Stimulated activated CD4-positive, alpha-beta T cell treated with anti-CD3 and anti-CD28 coated beads, TNF-alpha, amount 100 ng/mL, for 48 hours (primary cell): Measurements from ENCODE around the gene CYP26B1.

Experiments used
- DNase-seq, 3 donors: peaks; one replicate each; pipeline ENCODE4 v3.0.0-alpha.2; 2020; ENCODE audit warnings: low read depth in 3 of 3

Gene CYP26B1, protein sequence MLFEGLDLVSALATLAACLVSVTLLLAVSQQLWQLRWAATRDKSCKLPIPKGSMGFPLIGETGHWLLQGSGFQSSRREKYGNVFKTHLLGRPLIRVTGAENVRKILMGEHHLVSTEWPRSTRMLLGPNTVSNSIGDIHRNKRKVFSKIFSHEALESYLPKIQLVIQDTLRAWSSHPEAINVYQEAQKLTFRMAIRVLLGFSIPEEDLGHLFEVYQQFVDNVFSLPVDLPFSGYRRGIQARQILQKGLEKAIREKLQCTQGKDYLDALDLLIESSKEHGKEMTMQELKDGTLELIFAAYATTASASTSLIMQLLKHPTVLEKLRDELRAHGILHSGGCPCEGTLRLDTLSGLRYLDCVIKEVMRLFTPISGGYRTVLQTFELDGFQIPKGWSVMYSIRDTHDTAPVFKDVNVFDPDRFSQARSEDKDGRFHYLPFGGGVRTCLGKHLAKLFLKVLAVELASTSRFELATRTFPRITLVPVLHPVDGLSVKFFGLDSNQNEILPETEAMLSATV

GRCh38 chr2:72147303-72147971, at the start of gene CYP26B1:
Gene CYP26B1 (minus strand): TSS chr2:72147862. CDS start chr2:72147834, 28 bp downstream.
- DNase-seq, result no peak

GRCh38 chr2:72193723-72194122, 46.1 kb upstream of the CYP26B1 start:
- no peak for DNase-seq

- DNase-seq, result no peak
Observed at GRCh38 chr2:72191441-72191840, 43.8 kb upstream of the CYP26B1 start.

DNA sequence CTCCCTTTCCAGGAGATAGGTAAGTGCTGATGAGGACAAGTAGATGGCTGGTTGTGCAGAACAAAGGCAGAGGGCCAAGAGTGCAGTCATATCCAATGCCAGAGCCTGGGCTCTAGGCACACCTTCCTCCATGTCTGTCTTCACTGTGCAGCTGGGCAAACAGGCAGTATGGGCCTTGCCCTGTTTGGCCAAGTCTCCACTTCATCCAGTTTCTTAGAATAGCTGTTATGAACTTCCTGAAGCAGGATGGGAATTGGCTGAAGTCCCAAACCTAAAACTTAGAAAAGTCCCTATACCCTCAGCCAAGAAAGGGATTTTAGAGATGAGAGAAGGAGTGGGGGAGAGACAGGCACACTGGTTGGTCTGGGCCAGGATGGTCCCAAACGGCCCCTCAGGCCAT, 37.5 kb upstream of the CYP26B1 start:
- no peak for DNase-seq

DNA sequence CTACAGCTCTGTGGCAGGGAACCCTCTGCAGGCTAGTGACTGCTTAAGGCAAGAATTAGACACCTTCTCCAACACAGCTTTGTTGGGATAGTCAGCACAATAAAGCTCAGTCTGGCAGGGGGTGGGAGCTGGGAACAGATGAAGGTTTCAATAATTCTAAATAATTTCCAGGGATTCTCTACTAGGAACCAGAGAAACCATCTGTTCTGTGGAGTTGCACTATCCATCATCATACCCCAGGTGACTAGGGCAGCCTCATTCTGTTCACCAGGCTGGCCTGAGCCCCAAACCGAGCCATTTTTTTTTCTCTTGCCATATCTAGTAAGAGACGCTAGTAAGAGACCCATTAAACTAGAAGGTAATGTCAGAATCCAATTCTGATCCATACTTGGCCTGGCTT, 35.8 kb upstream of the CYP26B1 start:
- DNase-seq, result no peak

GRCh38 chr2:72183016-72183415, 35.4 kb upstream of the CYP26B1 start:
- no peak for DNase-seq

DNA sequence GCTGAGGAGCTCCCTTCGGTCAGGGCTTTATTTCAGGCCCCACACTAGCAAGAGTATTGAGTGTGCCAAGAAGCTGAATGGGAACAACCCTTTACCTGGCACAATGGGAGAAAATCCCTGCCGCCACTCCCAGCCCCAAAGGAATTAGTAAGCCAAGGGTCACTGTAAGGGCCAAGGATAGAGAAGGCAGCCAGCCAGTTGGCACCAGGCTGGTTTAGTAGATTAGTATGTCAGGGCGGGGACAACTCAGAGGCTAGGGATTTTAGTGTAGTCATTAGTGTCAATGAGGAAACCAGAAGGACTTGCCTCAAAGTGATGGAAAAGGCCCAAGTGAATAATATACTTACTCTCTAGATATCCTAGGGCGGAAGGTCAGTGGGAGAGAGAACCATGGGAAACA, 34.9 kb upstream of the CYP26B1 start:
- DNase-seq, result no peak

GRCh38 chr2:72181616-72182015, 34.0 kb upstream of the CYP26B1 start:
- DNase-seq, result no peak

GRCh38 chr2:72180351-72180750, 32.7 kb upstream of the CYP26B1 start:
- DNase-seq, result no peak

- DNase-seq, result no peak
Observed at GRCh38 chr2:72178551-72178950, 30.9 kb upstream of the CYP26B1 start.

- no peak for DNase-seq
Observed at GRCh38 chr2:72176281-72176680, 28.6 kb upstream of the CYP26B1 start.

- no peak for DNase-seq
Observed at GRCh38 chr2:72175636-72176035, 28.0 kb upstream of the CYP26B1 start.

GRCh38 chr2:72173640-72174321, 26.1 kb upstream of the CYP26B1 start:
- DNase-seq, result no peak

GRCh38 chr2:72172478-72172877, 24.8 kb upstream of the CYP26B1 start:
- no peak for DNase-seq

DNA sequence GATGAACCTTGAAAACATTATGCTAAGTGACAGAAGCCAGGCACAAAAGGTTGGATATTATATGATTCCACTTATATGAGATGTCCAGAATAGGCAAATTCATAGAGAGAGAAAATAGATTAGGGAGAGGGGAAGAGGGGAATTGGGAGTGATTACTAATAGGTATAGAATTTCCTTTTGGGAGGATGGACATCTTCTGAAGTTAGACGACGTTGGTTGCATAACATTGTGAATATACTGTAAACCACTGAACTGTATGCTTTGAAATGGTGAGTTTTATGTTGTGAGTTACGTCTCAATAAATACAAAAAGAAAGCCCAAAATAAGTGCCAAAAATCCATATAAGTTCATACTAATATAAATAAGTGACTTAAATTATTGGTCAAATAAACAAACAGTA, 18.6 kb upstream of the CYP26B1 start:
- no peak for DNase-seq

- DNase-seq, result no peak
Observed at GRCh38 chr2:72165792-72166191, 18.1 kb upstream of the CYP26B1 start.

- no peak for DNase-seq
Observed at GRCh38 chr2:72162574-72162973, 14.9 kb upstream of the CYP26B1 start.

DNA sequence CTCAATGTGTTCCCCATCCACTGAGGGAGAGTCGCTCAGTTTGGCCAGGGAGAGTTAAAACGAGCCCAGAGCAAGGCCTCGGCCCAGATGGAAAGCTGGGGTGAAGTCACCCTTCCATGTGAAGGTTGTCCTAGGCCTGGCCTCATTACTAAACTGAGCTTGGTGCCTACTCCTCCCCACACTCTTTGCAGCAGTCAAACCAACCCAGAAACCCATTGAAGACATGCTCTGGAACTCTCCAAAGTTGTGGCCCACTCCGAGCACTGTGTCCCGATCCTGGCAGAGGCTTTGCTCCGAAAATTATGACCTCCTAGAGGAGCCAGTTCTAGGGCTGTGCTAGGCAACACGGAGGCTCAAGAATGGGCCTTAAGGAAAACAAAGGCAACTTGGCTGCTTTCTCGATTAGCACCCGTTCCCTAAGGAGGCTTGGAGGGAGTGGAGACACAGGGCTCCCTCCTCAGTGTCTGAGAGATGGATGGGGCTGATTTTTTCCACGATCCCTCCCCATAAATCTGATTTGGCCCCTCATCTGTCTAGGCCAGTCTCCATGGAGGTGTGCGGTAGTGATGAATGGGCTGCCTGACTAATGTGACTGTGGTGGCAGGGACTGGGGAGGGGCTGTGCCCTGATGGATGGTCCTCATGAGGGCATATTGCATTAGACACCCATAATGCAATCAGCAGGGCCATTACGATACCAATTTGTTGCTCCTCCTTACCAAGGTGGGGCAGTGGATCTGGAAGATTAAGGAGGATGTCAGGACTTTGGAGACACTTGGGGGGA, 11.7 kb upstream of the CYP26B1 start:
- DNase-seq, result no peak

- no peak for DNase-seq
Observed at GRCh38 chr2:72157871-72158771, 10.5 kb upstream of the CYP26B1 start.

GRCh38 chr2:72156872-72157271, 9.2 kb upstream of the CYP26B1 start:
- no peak for DNase-seq

GRCh38 chr2:72155737-72156136, 8.1 kb upstream of the CYP26B1 start:
- no peak for DNase-seq
